ENCODE measurements around the gene CACNA1B.

CACNA1B gene

GRCh38 chr9:138053321-138053868 lies 175.8 kb downstream of the CACNA1B start:
- DNase-seq (ENCODE audit: low spot score) = no peak

- no peak for DNase-seq (ENCODE audit: low spot score)
Measured at GRCh38 chr9:138053996-138054752, 176.6 kb downstream of the CACNA1B start.

GRCh38 chr9:138057726-138058125 lies 180.1 kb downstream of the CACNA1B start:
- DNase-seq (ENCODE audit: low spot score) = no peak

- DNase-seq (ENCODE audit: low spot score) = no peak
Measured at GRCh38 chr9:138058181-138058580, 180.6 kb downstream of the CACNA1B start.

- DNase-seq (ENCODE audit: low spot score) = no peak
Measured at GRCh38 chr9:138059196-138059595, 181.6 kb downstream of the CACNA1B start.

GRCh38 chr9:138060365-138060764 lies 182.8 kb downstream of the CACNA1B start:
- no peak for DNase-seq (ENCODE audit: low spot score)

GRCh38 chr9:138060881-138061280 lies 183.3 kb downstream of the CACNA1B start:
- no peak for DNase-seq (ENCODE audit: low spot score)

GRCh38 chr9:138061631-138062030 lies 184.0 kb downstream of the CACNA1B start:
- DNase-seq (ENCODE audit: low spot score) = no peak

GRCh38 chr9:138062196-138062595 lies 184.6 kb downstream of the CACNA1B start:
- no peak for DNase-seq (ENCODE audit: low spot score)

GRCh38 chr9:138063033-138063432 lies 185.5 kb downstream of the CACNA1B start:
- no peak for DNase-seq (ENCODE audit: low spot score)

- no peak for DNase-seq (ENCODE audit: low spot score)
Measured at GRCh38 chr9:138063785-138064184, 186.2 kb downstream of the CACNA1B start.

GRCh38 chr9:138064547-138064946 lies 187.0 kb downstream of the CACNA1B start:
- no peak for DNase-seq (ENCODE audit: low spot score)

GRCh38 chr9:138065287-138065686 lies 187.7 kb downstream of the CACNA1B start:
- DNase-seq (ENCODE audit: low spot score) = no peak

- no peak for DNase-seq (ENCODE audit: low spot score)
Measured at GRCh38 chr9:138066049-138066448, 188.5 kb downstream of the CACNA1B start.

- no peak for DNase-seq (ENCODE audit: low spot score)
Measured at GRCh38 chr9:138067613-138068367, 190.2 kb downstream of the CACNA1B start.

GRCh38 chr9:138068601-138069035 lies 191.0 kb downstream of the CACNA1B start:
- no peak for DNase-seq (ENCODE audit: low spot score)

GRCh38 chr9:138069731-138070456 lies 192.3 kb downstream of the CACNA1B start:
- DNase-seq (ENCODE audit: low spot score) = no peak

GRCh38 chr9:138070815-138071214 lies 193.2 kb downstream of the CACNA1B start:
- DNase-seq (ENCODE audit: low spot score) = no peak

GRCh38 chr9:138071292-138071691 lies 193.7 kb downstream of the CACNA1B start:
- no peak for DNase-seq (ENCODE audit: low spot score)

GRCh38 chr9:138071731-138072130 lies 194.1 kb downstream of the CACNA1B start:
- DNase-seq (ENCODE audit: low spot score) = no peak

GRCh38 chr9:138072161-138072842 lies 194.7 kb downstream of the CACNA1B start:
- DNase-seq (ENCODE audit: low spot score) = no peak

- no peak for DNase-seq (ENCODE audit: low spot score)
Measured at GRCh38 chr9:138072897-138073296, 195.3 kb downstream of the CACNA1B start.
